HG02759 (cell line): Measurements from ENCODE around the gene LSAMP.
"Not testable (repeated sequence)": the region's sequence is repeated elsewhere in the genome, so short reads cannot be mapped to it uniquely, and the experiment has no call there.

Experiments
- ATAC-seq: cut with Tn5 transposase; IDR thresholded peaks from one replicate; pipeline ENCODE4 v1.9.1; 2021; ENCODE audit warnings: mild to moderate bottlenecking, moderate library complexity; ENCODE audit not compliant: unreplicated experiment

LSAMP gene

DNA sequence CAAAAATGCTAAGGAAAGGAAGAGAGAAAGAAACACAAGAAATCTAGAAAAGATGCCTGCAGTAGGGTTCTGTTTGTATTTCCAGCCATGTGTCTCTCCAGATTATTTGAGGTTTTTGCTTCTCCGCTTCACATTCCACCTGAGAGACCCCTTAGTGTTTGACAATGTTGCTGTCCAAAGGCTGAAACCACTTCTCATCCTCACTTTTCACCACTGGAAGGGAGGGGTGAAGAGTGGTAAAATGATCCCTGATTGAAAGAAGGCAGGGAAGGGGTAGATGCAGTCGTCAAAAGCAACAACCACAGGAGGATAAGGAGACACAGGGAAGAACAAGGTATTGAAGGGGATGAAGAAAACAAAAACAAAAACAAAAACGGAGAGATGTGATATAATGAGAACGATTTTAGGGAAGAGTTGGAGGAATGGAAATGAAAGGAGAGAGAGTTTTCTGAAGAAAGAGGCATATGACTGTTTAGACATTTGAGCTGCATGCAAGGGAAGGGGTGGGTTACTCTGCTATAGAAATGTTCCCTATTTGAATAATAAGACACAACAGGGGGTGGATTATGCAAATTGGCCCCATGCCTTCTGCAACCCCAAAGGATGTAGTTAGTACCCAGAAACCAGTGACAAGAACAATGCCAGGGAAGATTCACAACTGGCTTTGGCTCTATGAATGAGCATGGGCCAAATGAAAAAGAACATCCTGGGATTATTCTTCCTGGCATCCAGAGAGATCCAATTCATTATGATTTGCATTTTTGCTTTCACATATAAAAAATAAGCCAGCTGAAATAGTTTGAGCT lies 586.1 kb downstream of the LSAMP start:
- ATAC-seq, result no peak

DNA sequence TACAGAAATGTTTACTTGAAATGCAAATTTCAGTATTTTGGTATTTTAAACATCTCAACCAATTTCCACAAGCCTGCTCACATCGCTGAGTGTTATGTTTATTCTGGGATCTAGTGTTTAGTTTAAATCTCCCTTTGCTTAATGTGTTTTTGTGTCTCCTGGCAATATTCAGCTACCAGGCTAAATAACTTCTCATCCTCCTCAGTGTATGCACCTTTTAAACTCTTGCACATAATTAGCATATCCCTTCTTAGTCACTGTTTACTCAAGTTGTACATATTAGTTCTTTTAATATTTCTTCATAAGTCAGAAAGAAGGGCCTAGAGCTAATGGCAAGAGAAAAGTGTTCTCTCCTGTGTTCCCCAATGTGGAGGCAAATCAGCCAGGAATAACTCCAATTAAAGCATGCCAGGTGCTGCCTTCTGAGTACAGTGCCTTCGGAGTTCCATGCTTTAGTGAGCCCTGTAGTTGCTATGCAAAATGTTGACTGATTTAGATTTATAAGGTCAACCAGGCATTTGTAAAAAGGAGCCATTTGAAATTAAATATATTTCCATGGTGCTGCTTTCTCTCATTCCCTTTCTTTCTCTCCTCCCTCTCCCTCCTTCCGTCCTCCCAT lies 587.7 kb downstream of the LSAMP start:
- ATAC-seq, result no peak

DNA sequence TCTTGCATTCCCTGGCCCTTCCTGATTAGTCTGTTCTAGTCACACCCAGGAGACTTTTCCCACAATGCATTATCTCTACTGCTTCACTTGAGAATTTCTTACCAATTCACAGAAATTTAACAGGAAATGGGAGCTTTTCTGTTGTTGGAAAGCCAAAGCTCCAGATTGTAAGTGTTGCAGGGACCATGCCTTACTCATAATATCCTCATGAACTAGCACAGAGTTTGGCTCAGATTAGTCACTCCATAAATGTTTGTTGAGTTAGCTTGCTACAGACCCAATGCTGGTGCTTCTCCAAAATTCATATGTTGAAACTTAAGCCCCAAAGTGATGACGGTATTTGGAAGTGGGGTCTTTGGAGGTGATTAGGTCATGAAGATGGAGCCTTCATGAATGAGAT lies 589.4 kb downstream of the LSAMP start:
- ATAC-seq, result no peak

DNA sequence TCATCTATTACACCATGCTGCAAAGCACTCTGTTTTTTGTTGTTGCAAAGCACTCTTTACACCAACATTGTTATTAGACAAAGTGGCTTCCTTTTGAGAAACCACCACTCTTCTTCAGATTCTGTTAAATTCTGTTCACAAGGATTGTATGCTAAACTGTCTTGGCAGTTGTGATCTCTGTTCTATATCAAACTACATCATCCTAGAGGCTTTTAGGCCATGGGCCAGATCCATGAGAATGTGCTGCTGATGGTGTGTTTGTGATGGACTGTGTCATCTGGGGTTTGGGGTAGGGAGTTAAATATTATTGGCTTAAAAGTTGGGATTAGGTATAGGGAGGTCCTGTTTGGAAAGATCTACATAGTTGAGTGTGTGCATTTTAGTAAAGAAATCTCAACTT lies 592.2 kb downstream of the LSAMP start:
- ATAC-seq, result no peak

DNA sequence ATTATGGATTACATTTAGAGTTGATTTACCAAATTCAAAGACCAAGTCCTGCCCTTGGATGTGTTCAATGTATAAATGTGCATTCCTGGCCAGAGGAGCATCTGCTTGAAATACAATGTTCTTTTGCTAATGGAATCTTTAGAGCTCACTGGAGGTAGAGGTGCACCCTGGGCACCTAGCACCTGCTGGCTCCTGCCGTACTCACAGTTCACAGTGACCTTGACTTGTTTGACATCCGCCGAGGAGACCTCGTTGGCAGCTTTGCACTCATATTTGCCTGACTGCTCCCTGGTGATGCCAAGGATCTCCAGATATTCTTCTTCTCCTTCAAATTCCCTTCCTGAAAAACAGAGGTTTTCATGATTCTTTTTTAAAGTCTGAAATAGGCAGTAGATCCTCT lies 593.0 kb downstream of the LSAMP start:
- no peak for ATAC-seq

DNA sequence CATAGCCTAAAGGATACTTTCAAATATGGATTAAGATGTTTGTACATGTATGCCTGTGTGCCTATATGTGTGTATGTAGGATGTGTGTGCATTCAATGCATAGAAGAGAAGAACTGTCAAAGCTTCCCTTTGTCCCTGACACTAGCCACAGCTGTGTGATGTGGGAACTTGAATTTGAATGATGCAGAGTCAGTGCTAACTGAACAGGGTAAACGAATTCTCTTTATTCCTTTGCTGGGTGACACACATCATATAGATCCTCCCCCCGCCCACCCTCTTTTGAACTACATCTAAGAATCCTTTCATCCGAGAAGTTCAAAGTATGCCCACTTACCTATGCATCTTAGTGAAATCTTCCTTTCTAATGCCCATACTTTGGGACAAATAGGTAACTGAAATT lies 593.7 kb downstream of the LSAMP start:
- ATAC-seq, result no peak

DNA sequence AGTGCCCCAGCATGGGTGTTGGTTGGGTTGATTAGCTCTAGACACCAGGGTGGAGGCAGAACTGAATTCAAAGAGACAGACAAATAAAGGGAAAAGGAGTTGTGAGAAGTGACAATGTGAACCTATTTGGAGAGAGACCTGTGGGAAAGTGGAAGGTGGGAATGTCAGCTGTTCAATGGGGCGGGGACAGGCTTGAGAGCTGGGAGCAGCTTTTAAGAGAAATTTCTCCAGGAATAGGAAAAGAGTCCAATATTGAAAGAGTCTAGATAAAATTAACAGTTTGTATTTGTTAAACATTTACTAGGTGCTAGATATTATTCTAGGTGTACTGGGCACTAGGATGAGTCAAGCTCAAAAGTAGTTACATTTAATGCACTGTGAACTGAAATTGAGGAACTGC lies 596.6 kb downstream of the LSAMP start:
- no peak for ATAC-seq

DNA sequence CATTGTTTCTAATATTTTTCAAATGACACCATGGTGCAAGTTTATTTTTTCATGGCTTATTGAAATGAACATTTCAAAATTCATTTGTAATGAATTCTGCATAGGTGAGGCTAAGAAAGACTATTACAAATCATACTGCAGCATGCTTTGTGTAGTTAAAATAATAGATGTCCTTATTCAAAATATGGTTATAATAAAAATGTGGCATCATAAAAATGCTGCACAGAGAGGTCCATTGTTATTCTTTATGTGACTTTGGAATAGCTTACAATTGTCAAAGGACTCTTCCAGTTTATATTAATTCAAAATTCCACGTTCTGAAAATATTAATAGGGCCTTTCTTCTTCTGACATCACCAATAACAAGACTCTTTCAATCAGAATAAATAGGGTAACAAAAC lies 599.3 kb downstream of the LSAMP start:
- ATAC-seq, result no peak

DNA sequence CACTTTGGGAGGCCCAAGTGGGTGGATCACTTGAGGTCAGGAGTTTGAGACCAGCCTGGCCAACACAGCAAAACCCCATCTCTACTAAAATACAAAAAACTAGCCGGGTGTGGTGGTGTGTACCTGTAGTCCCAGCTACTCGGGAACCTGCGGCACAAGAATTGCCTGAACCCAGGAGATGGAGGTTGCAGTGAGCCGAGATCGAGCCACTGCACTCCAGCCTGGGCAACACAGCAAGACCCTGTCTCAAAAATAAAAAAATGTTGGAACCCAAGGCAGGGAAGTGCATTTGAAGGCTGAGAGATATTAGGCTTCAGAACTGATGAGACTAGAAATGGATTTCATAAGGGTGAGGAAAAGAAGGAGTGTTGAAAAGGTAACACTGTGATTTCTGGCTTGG lies 600.6 kb downstream of the LSAMP start:
- ATAC-seq, result not testable (repeated sequence)

DNA sequence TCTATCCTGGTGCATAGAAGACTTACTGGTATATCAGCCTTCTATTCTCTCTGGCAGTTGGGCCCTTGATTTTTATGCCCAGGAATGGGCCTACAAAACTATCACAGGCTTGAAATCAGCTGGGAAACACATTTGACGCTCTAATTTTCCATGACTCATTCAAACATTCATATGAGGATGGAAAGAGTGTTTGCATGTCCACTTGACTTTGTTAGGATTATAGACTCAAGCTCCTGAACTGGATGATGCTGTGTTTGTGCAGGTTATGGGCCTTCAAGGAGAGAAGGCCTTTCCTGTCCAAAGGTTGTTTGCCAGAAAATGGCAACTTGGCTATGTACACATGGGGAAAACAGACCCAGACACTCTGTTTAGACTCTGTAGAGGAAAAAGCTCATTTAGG lies 602.1 kb downstream of the LSAMP start:
- no peak for ATAC-seq

DNA sequence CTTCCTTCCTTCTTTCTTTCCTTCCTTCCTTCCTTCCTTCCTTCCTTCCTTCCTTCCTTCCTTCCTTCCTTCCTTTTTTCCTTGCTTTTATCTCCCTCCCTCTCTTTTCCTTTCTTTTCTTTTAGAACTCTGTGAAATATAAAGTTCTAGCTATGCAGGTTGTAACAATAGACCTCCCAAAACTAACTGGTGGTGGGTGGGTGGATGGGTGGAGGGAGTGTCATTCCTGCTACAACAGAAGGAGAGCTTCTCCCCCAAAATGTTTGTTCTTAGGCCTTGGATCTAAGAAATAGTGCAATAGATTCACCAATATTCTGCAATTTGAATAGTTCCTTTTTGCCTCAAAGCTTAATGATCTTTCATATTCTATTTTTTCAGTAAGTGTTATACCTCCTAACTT lies 606.0 kb downstream of the LSAMP start:
- no peak for ATAC-seq

DNA sequence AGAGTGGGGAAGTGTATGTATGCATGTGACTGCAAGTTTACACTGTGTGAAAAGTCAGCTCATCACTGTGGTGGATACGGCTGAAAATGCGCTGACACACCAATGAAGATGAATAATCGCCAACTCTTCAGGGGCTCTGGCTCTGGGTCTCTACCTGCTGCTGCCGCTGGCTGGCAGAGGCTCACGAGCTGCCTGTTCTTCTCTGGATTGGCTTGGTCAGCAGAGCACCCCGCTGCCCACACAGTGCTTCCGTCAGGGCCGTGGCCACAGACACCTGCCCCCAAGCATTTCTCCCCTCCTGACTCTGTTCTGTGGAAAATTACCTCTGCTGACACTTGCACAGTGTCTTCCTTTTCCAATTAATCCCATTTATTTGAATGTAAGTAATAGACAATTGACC lies 606.5 kb downstream of the LSAMP start:
- ATAC-seq, result no peak

DNA sequence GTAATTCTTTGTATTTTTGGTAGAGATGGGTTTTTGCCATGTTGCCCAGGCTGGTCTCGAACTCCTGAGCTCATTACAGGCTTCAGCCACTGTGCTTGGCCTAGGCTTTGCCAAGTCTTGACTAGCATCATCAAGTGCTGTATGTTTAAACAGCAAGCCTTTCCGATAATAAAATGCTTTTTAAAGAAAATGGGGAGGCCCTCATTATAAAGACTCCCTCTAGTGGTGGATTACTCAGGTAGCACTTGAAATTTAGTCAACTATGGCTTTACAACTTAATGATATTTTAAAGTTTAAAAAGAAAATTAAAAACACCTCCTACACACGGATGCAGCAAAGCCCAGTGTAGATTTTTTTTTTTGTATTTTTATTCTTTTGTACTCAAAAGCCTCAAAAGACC lies 608.3 kb downstream of the LSAMP start:
- ATAC-seq, result no peak

DNA sequence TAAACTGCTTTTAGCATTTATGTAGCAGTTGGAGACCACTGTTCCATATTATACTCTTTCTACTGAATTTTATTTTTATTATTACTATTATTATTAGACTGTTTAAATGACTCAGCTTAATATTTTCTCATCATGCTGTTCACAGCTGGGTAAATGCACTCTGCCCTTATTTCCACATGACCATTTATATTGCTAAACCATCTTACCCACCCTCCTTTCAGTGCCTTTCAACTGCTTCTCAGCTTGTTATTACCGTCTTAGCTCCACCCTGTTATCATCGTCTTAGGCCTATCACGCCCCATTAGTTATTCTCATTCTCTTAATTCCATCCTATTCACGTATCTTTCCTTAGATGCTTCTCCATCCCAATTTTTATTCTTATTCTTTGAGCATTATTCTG lies 609.3 kb downstream of the LSAMP start:
- no peak for ATAC-seq

DNA sequence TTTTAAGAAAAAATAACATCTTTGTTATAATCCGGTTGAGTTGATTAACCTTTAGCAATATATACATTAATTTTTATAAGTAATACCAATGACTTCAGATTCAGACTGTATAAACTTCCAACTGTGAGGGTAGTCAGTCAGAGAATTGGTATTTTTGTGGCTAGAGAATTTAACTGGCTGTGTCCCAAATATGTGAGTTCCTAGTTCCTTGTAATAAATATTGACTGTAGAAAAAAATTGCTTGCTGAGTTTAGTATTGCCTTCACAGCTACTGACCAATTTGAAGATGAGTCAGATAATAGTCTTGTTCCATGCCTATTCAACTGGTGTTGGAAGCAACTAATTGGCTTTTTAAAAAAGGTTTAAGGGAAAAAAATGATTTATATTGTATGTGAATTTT lies 611.2 kb downstream of the LSAMP start:
- no peak for ATAC-seq

DNA sequence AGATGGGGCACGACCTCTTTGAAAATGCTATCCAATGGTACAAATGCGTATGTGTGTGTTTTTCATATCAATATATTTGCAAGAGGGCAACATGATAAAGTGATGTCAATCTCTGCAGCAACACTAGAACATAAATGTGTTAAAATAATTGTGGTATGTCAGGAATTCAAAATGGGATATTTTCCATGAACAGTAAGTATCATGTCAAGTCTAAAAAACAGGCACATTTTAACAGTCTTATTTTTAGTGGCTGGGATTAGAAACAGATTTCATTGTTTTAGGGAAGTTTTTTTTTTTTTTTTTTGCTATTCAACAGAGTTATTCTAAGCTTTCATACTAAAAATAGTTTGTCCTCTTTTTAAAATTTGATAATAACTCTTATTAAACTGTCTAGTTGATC lies 612.2 kb downstream of the LSAMP start:
- ATAC-seq, result no peak

DNA sequence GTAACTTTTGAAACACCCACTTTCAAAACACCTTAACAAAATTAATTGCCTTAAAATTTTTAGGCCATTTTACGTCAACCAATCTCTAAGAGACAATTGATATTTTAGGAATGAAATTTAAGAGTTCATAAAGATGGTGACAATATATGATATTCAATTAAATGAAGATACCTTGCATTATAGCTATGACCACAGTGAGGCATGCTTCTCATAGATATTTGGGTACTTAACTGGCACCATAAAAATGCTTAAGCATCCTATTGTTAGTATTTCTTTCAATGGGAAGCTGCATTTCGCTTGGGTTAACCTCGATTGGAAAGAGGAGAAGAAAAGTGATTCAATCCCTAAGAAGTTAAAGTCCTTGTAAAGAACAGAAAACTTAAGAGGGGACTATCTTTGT lies 613.0 kb downstream of the LSAMP start:
- no peak for ATAC-seq

DNA sequence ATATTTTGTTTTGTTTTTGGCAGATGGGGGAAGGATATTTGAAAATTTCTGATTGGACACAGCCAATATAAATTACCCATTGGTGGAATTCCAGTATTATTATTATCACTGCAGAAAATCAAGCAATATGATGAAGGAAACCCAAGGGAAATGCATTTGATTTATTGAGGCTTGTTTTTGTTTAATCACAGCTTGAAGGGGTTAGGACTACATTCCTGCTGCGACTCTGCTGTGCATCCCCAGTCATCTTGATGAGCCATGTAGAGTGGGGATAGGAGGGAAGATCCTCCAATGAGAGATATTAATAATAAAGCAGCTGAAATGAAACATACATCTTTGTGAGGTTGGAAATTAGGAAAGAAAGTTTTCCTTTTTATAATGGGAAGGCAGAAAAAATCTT lies 613.4 kb downstream of the LSAMP start:
- ATAC-seq, result no peak

DNA sequence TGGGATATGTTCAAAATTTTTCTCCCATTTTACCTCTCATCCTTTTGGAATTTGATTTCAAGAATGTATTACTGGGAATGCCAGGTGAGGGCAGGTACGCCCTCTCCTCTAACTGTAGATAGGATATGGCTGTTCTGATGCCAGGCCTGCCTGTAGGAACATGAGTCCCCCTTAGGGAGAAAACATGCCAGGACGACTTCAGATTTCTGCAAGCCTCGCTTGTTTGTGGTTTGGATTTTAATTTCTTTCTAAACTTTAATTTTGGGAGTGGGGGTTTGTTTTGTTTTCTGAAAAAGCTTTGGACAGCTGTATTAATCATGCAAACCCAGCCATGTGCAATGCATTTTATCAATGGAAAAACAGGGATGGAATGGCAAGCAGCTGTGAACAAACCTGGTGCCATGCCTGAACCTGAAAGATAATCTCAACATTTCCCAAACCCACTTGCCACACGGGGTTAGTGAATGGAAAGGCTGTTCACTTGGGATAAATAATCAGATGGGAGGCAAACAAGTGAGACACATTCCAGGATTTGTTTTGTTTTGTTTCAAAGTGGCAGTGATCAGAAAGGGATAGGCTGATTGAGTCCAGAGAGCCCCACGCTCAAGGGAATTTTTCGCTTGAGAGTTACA lies 614.4 kb downstream of the LSAMP start:
- no peak for ATAC-seq

DNA sequence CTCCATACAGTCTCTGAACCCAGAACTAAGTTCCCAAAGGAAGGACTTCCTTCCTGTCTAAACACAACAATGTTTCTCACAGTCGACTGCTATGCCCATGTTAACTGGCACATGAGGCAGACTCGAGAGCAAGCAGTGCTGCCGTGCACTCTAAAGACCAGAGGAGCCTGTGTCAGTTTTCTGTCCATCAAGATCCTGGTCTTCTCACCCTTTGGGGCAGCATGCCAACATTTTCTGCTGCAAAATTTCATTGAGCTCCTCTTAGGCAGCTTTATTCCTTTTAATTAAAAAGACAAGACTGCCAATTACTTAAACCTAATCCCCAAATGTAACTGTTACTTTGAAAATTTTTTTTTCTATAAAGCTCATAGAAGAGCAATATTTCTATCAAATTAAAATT lies 616.9 kb downstream of the LSAMP start:
- ATAC-seq, result no peak

DNA sequence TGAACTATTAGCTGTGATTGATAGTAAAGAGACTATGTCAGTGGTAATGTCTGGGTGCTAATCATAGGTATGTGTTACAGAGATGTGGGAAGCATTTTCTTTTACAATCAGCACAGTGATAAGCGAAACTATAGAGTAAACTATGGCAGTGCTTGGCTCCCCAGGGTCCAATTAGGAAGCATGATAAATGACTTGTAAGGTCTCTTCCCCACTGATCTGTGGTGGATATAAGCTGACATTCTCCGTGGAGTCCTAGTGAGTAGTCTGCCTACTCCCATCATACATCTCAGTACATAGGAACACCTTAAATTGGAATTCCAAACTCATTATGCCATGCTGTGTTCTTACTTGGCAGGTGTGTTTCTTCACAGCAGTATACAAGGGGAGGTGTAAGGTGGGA lies 617.8 kb downstream of the LSAMP start:
- ATAC-seq, result no peak

DNA sequence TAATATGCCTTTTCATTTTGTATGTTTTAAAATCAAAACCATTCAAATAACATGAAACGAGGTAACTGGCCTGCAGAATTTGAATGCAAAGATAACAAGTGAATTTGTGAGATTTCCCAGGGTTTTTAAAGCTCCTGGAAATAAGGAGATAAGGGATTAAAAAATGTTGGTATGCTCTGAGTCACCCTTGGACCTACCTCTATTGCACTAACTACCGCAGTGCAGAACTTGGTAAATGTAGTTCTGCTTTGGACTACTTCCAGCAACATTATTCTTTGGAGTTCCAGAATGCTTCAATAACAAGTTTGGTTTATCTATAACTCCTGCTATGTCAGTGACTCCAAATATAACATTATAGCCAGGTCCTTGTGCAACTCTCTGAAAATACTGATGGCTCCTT lies 620.2 kb downstream of the LSAMP start:
- ATAC-seq, result no peak
